Keratinocyte (primary cell): ENCODE results near the gene YBX1. TPM values are rescaled to one million over a fixed set of nuclear protein-coding genes. Genes with fewer than 3 reads are reported as not detected.
"Not testable (repeated sequence)": the region's sequence is repeated elsewhere in the genome, so short reads cannot be mapped to it uniquely, and the experiment has no call there.

Experiments used
- DNase-seq: peaks from one replicate; pipeline ENCODE4 v3.0.0-alpha.2; 2011; ENCODE audit warnings: low read depth, missing footprints, low spot score
- FAIRE-seq: peaks from 2 replicates; lab custom pipeline; 2011; peaks lifted over from hg19 to GRCh38; lab: Jason Lieb, UNC
- H2AFZ ChIP-seq: 2 replicates; pipeline ENCODE4 v1.6.0; 2012; ENCODE audit warnings: low read length, control low read depth, inconsistent platforms; ENCODE audit not compliant: control insufficient read depth
- H3K27ac ChIP-seq: 2 replicates; pipeline ENCODE4 v1.5.1; 2011; ENCODE audit warnings: low read length; ENCODE audit not compliant: control insufficient read depth, insufficient read depth
- H3K27me3 ChIP-seq: 3 replicates; pipeline ENCODE4 v1.6.0; 2011; ENCODE audit warnings: low read length; ENCODE audit not compliant: control insufficient read depth, insufficient read depth; ENCODE audit errors: extremely low read depth
- H3K36me3 ChIP-seq, 2 experiments: 2 replicates in 1 of 2; 3 replicates in 1 of 2; pipeline ENCODE4 v1.5.1; 2011; ENCODE audit warnings: low read length in 2 of 2, mild to moderate bottlenecking in 1 of 2; ENCODE audit not compliant: control insufficient read depth in 2 of 2, insufficient read depth in 2 of 2; ENCODE audit errors: extremely low read depth in 1 of 2
- H3K4me1 ChIP-seq: 3 replicates; pipeline ENCODE4 v1.5.1; 2011; ENCODE audit warnings: low read length; ENCODE audit not compliant: control insufficient read depth, insufficient read depth; ENCODE audit errors: extremely low read depth
- H3K4me2 ChIP-seq: 3 replicates; pipeline ENCODE4 v1.6.0; 2011; ENCODE audit warnings: low read depth, low read length; ENCODE audit not compliant: control insufficient read depth, insufficient read depth; ENCODE audit errors: extremely low read depth
- H3K4me3 ChIP-seq, 3 experiments: fragments of 200-600 bp in 1 of 3; sonication (generic) in 1 of 3; 2 replicates in 2 of 3; 3 replicates in 1 of 3; pipeline ENCODE4 v1.5.1; 2011 to 2016; ENCODE audit warnings: low read length in 3 of 3, mild to moderate bottlenecking in 3 of 3, control low read depth in 2 of 3, inconsistent platforms in 1 of 3, low read depth in 1 of 3, mixed read lengths in 1 of 3, mixed run types in 1 of 3, moderate library complexity in 1 of 3; ENCODE audit not compliant: control insufficient read depth in 2 of 3, insufficient read depth in 2 of 3; ENCODE audit errors: extremely low read depth in 1 of 3
- H3K79me2 ChIP-seq: 2 replicates; pipeline ENCODE4 v1.6.0; 2012; ENCODE audit warnings: low read length; ENCODE audit not compliant: control insufficient read depth, insufficient read depth
- H3K9ac ChIP-seq: 3 replicates; pipeline ENCODE4 v1.6.0; 2011; ENCODE audit warnings: low read length; ENCODE audit not compliant: control insufficient read depth, insufficient read depth; ENCODE audit errors: extremely low read depth
- H3K9me1 ChIP-seq: 3 replicates; pipeline ENCODE4 v1.6.0; 2011; ENCODE audit warnings: low read length; ENCODE audit not compliant: control insufficient read depth, insufficient read depth; ENCODE audit errors: extremely low read depth
- H3K9me3 ChIP-seq: 2 replicates; pipeline ENCODE4 v1.5.1; 2012; ENCODE audit warnings: low read depth, low read length; ENCODE audit not compliant: control insufficient read depth
- H4K20me1 ChIP-seq: 3 replicates; pipeline ENCODE4 v1.6.0; 2011; ENCODE audit warnings: low read length; ENCODE audit not compliant: control insufficient read depth, insufficient read depth; ENCODE audit errors: extremely low read depth
- CTCF ChIP-seq, 3 experiments: IDR thresholded peaks in 1 of 3; conservative IDR thresholded peaks in 1 of 3; optimal IDR thresholded peaks in 1 of 3; 2 replicates in 2 of 3; 3 replicates in 1 of 3; pipeline versions ENCODE3 to v1.5.1; 2011; ENCODE audit warnings: low read length in 3 of 3, mild to moderate bottlenecking in 3 of 3, moderate library complexity in 2 of 3, control low read depth in 1 of 3, inconsistent platforms in 1 of 3; ENCODE audit not compliant: insufficient read depth in 2 of 3; ENCODE audit errors: extremely low read depth in 1 of 3
- EZH2 ChIP-seq: IDR thresholded peaks from one replicate; pipeline ENCODE4 v1.6.1; 2012; ENCODE audit warnings: inconsistent platforms, mild to moderate bottlenecking, low read length, moderate library complexity
- dilution Hi-C: fragments of 300-500 bp; cut with MboI; formaldehyde crosslinking; loops from one replicate; pipeline ENCODE4 v1.7.0; 2020; ENCODE audit warnings: low sequenced_read_pairs; ENCODE audit not compliant: extremely low pct_ligation_motif_present
- polyA plus RNA-seq, 5 experiments: library from polyadenylated mRNA; depleted of rRNA in 3 of 5; stranded (reverse) in 3 of 5; stranded (forward) in 1 of 5; unstranded in 1 of 5; fragments of >200 nt; gene quantifications; 1 replicate in 1 of 5; 2 replicates in 3 of 5; 3 replicates in 1 of 5; pipeline versions ENCODE4 v1.2.1 to v1.2.3, GENCODE V29; 2011 to 2012; ENCODE audit warnings: missing spikeins in 2 of 5, low read depth in 1 of 5, low replicate concordance in 1 of 5

YBX1 gene
- polyA plus RNA-seq, 1 donor (not counting 4 experiments of a cell fraction or from before 2014, with no cell fraction given): 1,066 TPM

DNA sequence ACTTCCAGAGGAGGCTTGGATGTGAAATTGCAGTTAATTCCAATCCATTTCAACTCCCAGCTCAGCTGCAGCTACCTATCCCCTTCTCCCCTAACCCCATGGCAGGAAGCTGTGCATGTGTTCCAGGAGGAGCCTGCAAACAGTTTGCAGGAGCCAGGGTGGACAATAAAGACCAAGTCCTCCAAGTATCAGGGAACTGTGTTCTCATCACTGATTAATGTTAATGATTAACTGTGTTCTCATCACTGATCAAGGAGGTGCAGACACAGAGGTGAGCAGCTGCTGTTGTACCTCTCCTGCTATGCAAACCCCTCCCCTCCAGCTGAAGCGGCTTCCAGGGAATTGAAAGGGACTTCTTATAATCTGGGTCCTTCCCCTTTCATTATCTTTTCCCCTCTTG, 38.6 kb downstream of the YBX1 start:
- Histone ChIP-seq H4K20me1 (no peaks in the 10 kb centered on the region), H3K4me3 (no peak overlapping the region), H3K9me1 (no peaks in the 10 kb centered on the region), H3K27ac (no peak overlapping the region), H3K9ac (no peak overlapping the region), H2AFZ (no peak overlapping the region), H3K27me3 (no peaks in the 10 kb centered on the region), H3K4me1 (peaks cover 4% of the 10 kb centered on the region), H3K36me3 (peaks cover 0 to 5% of the 10 kb centered on the region in 2 experiments), H3K4me2 (no peak overlapping the region), H3K9me3 (no peaks in the 10 kb centered on the region), H3K79me2 (no peaks in the 10 kb centered on the region)
- FAIRE-seq (peak; percentile 9), DNase-seq (no peak)
- TF ChIP-seq CTCF (optimal IDR thresholded peaks at IDR 0.05 in 1 of 3, IDR thresholded peaks at IDR 0.05 in 1 of 3, conservative IDR thresholded peaks at IDR 0.05 in 1 of 3; ENCODE audit: extremely low read depth in 1 of 3, insufficient read depth in 2 of 3, low read length in 3 of 3) (no peak), EZH2 (no peak)
- dilution Hi-C loops: no loop called here

DNA sequence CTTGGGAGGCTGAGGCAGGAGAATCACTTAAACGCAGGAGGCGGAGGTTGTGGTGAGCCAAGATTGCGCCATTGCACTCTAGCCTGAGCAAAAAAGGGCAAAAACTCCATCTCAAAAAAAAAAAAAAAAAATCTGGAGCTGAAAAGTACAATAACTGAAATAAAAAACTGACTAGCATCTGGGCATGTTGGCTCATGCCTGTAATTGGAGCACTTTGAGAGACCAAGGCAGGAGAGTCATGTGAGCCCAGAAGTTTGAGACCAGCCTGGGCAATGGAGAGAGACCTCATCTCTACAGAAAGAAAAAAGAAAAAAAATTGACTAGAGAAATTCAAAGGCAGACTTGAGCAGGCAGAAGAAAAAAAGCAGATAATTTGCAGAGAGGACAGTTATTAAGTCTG, 39.7 kb downstream of the YBX1 start:
- Histone ChIP-seq H3K79me2 (no peaks in the 10 kb centered on the region), H3K27me3 (no peaks in the 10 kb centered on the region), H4K20me1 (no peaks in the 10 kb centered on the region), H3K4me3 (no peak overlapping the region), H3K4me2 (no peak overlapping the region), H2AFZ (no peak overlapping the region), H3K9ac (no peak overlapping the region), H3K9me1 (no peaks in the 10 kb centered on the region), H3K36me3 (peaks cover 0 to 4% of the 10 kb centered on the region in 2 experiments), H3K9me3 (no peaks in the 10 kb centered on the region), H3K4me1 (peaks cover 4% of the 10 kb centered on the region), H3K27ac (no peak overlapping the region)
- no peak for DNase-seq
- dilution Hi-C loops: no loop called here
- FAIRE-seq: no peak
- TF ChIP-seq EZH2 (no peak), CTCF (optimal IDR thresholded peaks at IDR 0.05 in 1 of 3, IDR thresholded peaks at IDR 0.05 in 1 of 3, conservative IDR thresholded peaks at IDR 0.05 in 1 of 3; ENCODE audit: extremely low read depth in 1 of 3, insufficient read depth in 2 of 3, low read length in 3 of 3) (no peak)

- H3K4me2 ChIP-seq, H3K4me3 ChIP-seq, H4K20me1 ChIP-seq, FAIRE-seq, DNase-seq, H3K27me3 ChIP-seq, H3K79me2 ChIP-seq, H3K36me3 ChIP-seq, H3K27ac ChIP-seq, dilution Hi-C loops, H2AFZ ChIP-seq, H3K9me3 ChIP-seq, H3K9ac ChIP-seq, H3K9me1 ChIP-seq, H3K4me1 ChIP-seq: not testable (repeated sequence)
Observed at GRCh38 chr1:42722403-42722802, 40.2 kb downstream of the YBX1 start.
